ENCODE measurements around the gene TRIM38. TPM values are rescaled to one million over a fixed set of nuclear protein-coding genes. Genes with fewer than 3 reads are reported as not detected.

The TRIM38 gene
- total RNA-seq, 2 experiments from 2014 or later = 17.0 to 17.5 TPM

DNA sequence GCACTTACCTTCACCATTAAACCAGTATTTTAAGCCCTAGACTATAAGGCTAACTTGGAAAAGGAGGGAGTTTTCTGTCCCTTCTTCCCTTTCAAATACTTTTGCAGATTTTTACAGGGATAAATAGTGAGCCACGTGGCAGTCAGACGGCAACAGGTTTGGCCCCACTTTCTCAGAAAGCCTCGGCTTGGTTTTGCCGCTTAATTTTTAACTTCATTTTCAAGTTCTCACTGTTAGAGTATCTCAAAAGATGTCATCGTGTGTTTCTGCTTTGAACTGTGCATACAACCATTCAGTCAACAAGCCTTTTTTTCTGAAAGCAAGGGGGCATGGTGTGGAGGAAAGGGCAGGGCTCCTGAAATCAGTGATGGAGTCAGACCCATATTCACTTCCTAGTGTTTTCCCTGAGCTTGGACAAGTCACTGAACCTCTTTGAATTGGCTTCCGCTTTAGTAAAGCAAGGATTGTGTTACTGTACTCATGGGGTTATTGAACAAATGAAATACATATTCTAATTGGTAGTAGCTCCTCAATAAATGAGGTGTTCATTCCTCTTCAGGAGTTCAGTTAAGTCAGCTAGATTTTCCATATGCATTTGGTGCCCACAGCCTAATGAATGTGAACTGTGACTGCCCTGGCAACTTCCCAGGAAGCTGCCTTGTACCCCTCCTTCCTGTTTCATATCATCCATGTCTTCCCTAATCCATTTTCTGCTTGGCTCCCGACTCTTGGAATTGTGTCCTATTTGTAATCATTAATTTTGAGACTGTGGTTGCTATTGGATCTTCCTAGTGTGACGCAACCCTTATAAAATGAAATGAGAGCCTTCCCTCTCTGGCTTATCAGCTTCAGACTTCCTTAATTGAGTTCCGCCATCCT, 31.8 kb upstream of the TRIM38 start, which contains the start of gene SLC17A2:
Gene SLC17A2, minus strand, starts transcription at position 160 of the 879 bp plus-strand sequence. CDS start 4,895 bp downstream, outside the sequence.
- no peaks in the 10 kb centered on the region for H3K36me3 ChIP-seq (ENCODE audit: insufficient read depth, low read length)
- no peak within 1 kb of the TSS for H3K27ac ChIP-seq (ENCODE audit: low read depth in 1 of 2, low read length in 2 of 2)
- Mint-ChIP-seq H3K4me1 (ENCODE audit: low read depth) (no peaks in the 10 kb centered on the region), H3K9me3 (no peaks in the 10 kb centered on the region), H3K27me3 (peaks cover 5% of the 10 kb centered on the region), H3K4me3 (no peak within 1 kb of the TSS), H3K27ac (no peak within 1 kb of the TSS), H3K36me3 (ENCODE audit: low read depth) (no peaks in the 10 kb centered on the region)
- DNase-seq = no peak
- intact Hi-C loops (cut with DNase I, micrococcal nuclease) = no loop called here
- POLR2A ChIA-PET = no interaction called here
- no peaks in the 10 kb centered on the region for H3K9me3 ChIP-seq (ENCODE audit: control insufficient read depth in 1 of 2, insufficient read depth in 1 of 2, low read length in 2 of 2)
- CTCF ChIA-PET = no interaction called here
- no peaks in the 10 kb centered on the region for H3K27me3 ChIP-seq (ENCODE audit: control insufficient read depth in 1 of 2, insufficient read depth in 2 of 2, low read length in 2 of 2)
- no peak for TF ChIP-seq CTCF (IDR thresholded peaks at IDR 0.05)
- ATAC-seq (ENCODE audit: poor library complexity) = no peak
- H3K4me1 ChIP-seq (ENCODE audit: insufficient read depth, low read length) = no peaks in the 10 kb centered on the region
- H3K4me3 ChIP-seq (ENCODE audit: low read length) = no peak within 1 kb of the TSS

DNA sequence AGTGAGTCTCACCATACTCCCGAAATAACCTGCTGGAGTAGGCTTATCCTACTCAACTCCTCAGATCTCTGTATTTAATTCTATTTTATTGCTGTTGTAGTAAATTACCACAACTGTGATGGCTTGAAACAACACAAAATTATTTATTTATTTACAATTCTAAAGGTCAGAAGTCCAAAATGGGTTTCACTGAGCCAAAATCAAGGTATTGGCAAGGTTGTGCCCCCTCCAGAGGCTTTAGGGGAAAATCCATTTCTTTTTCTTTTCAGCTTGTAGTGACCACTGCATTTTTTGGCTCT, 31.2 kb upstream of the TRIM38 start:
- H3K27ac ChIP-seq (ENCODE audit: low read depth in 1 of 2, low read length in 2 of 2) = no peak overlapping the region
- ATAC-seq (ENCODE audit: poor library complexity) = no peak
- H3K27me3 ChIP-seq (ENCODE audit: control insufficient read depth in 1 of 2, insufficient read depth in 2 of 2, low read length in 2 of 2) = no peaks in the 10 kb centered on the region
- no peaks in the 10 kb centered on the region for H3K4me1 ChIP-seq (ENCODE audit: insufficient read depth, low read length)
- H3K4me3 ChIP-seq (ENCODE audit: low read length) = no peak overlapping the region
- no peaks in the 10 kb centered on the region for H3K36me3 Mint-ChIP-seq (ENCODE audit: low read depth)
- peaks cover 5% of the 10 kb centered on the region for H3K27me3 Mint-ChIP-seq
- intact Hi-C loops (cut with DNase I, micrococcal nuclease) = no loop called here
- H3K4me3 Mint-ChIP-seq = no peak overlapping the region
- H3K4me1 Mint-ChIP-seq (ENCODE audit: low read depth) = no peaks in the 10 kb centered on the region
- H3K9me3 Mint-ChIP-seq = no peaks in the 10 kb centered on the region
- H3K36me3 ChIP-seq (ENCODE audit: insufficient read depth, low read length) = no peaks in the 10 kb centered on the region
- no peak for TF ChIP-seq CTCF (IDR thresholded peaks at IDR 0.05)
- no peak for DNase-seq
- H3K9me3 ChIP-seq (ENCODE audit: control insufficient read depth in 1 of 2, insufficient read depth in 1 of 2, low read length in 2 of 2) = no peaks in the 10 kb centered on the region
- ChIA-PET CTCF (no interaction called here), POLR2A (no interaction called here)
- H3K27ac Mint-ChIP-seq = no peak overlapping the region

- POLR2A ChIA-PET = no interaction called here
- H3K9me3 Mint-ChIP-seq = no peaks in the 10 kb centered on the region
- H3K36me3 ChIP-seq (ENCODE audit: insufficient read depth, low read length) = no peaks in the 10 kb centered on the region
- ATAC-seq (ENCODE audit: poor library complexity) (no peak), DNase-seq (no peak)
- no peaks in the 10 kb centered on the region for H3K9me3 ChIP-seq (ENCODE audit: control insufficient read depth in 1 of 2, insufficient read depth in 1 of 2, low read length in 2 of 2)
- no peak overlapping the region for H3K4me3 Mint-ChIP-seq
- H3K4me1 ChIP-seq (ENCODE audit: insufficient read depth, low read length) = no peaks in the 10 kb centered on the region
- H3K27ac Mint-ChIP-seq = no peak overlapping the region
- CTCF ChIA-PET = interaction anchor here (2.1 kb wide), 1 partner anchor 58 kb away, joined by 4 read pairs; no protein-coding TSS in a partner anchor
- H3K27ac ChIP-seq (ENCODE audit: low read depth in 1 of 2, low read length in 2 of 2) = no peak overlapping the region
- H3K4me1 Mint-ChIP-seq (ENCODE audit: low read depth) = no peaks in the 10 kb centered on the region
- H3K36me3 Mint-ChIP-seq (ENCODE audit: low read depth) = no peaks in the 10 kb centered on the region
- intact Hi-C loops (cut with DNase I, micrococcal nuclease) = no loop called here
- no peak overlapping the region for H3K4me3 ChIP-seq (ENCODE audit: low read length)
- peaks cover 5% of the 10 kb centered on the region for H3K27me3 Mint-ChIP-seq
- no peaks in the 10 kb centered on the region for H3K27me3 ChIP-seq (ENCODE audit: control insufficient read depth in 1 of 2, insufficient read depth in 2 of 2, low read length in 2 of 2)
- no peak for TF ChIP-seq CTCF (IDR thresholded peaks at IDR 0.05)
These were observed 28.4 kb upstream of the TRIM38 start for GRCh38 chr6:25934156-25934555.
